DMS 273 (cell line): ENCODE measurements around the gene POLA1.

ENCODE experiments used
- DNase-seq: peaks from one replicate; lab custom pipeline; 2025; ENCODE audit not compliant: unreplicated experiment; lab: John Stamatoyannopoulos, UW

POLA1 gene

GRCh38 chrX:24963823-24964222 lies 270.1 kb downstream of the POLA1 start:
- peak; percentile 19 for DNase-seq

GRCh38 chrX:24965372-24965771 lies 271.7 kb downstream of the POLA1 start:
- no peak for DNase-seq

- DNase-seq, result no peak
Observed at GRCh38 chrX:24969812-24970211, 276.1 kb downstream of the POLA1 start.

GRCh38 chrX:24979081-24979480 lies 285.4 kb downstream of the POLA1 start:
- no peak for DNase-seq

- no peak for DNase-seq
Observed at GRCh38 chrX:24981030-24981429, 287.3 kb downstream of the POLA1 start.

- no peak for DNase-seq
Observed at GRCh38 chrX:24982306-24982965, 288.7 kb downstream of the POLA1 start.

- DNase-seq, result no peak
Observed at GRCh38 chrX:24983931-24984330, 290.2 kb downstream of the POLA1 start.

GRCh38 chrX:24985120-24985519 lies 291.4 kb downstream of the POLA1 start:
- DNase-seq, result no peak

GRCh38 chrX:24987731-24988130 lies 294.0 kb downstream of the POLA1 start:
- DNase-seq, result no peak

GRCh38 chrX:24988314-24988713 lies 294.6 kb downstream of the POLA1 start:
- DNase-seq, result peak; percentile 54

GRCh38 chrX:24990535-24990934 lies 296.8 kb downstream of the POLA1 start:
- DNase-seq, result peak; percentile 41

- no peak for DNase-seq
Observed at GRCh38 chrX:24993879-24994278, 300.2 kb downstream of the POLA1 start.

GRCh38 chrX:24996096-24996709 lies 302.5 kb downstream of the POLA1 start:
- DNase-seq, result no peak

- DNase-seq, result no peak
Observed at GRCh38 chrX:24999511-24999910, 305.8 kb downstream of the POLA1 start.

GRCh38 chrX:25001808-25002660 lies 308.3 kb downstream of the POLA1 start:
- no peak for DNase-seq

GRCh38 chrX:25002661-25003020 lies 308.9 kb downstream of the POLA1 start:
- DNase-seq, result no peak

- DNase-seq, result no peak
Observed at GRCh38 chrX:25003066-25003849, 309.5 kb downstream of the POLA1 start.

- DNase-seq, result no peak
Observed at GRCh38 chrX:25004040-25004439, 310.3 kb downstream of the POLA1 start.

GRCh38 chrX:25004485-25005032 lies 310.8 kb downstream of the POLA1 start:
- no peak for DNase-seq

- no peak for DNase-seq
Observed at GRCh38 chrX:25005034-25005381, 311.3 kb downstream of the POLA1 start.
